NT2/D1 (cell line): ENCODE measurements around the gene UBL7.

Experiments
- YY1 ChIP-seq: IDR thresholded peaks from 2 replicates; pipeline ENCODE4 v1.6.1; 2011; ENCODE audit not compliant: insufficient read length, insufficient read depth
- ZNF274 ChIP-seq: IDR thresholded peaks from 2 replicates; pipeline ENCODE4 v1.6.1; 2011; ENCODE audit warnings: mild to moderate bottlenecking, low read depth, low read length

- TF ChIP-seq YY1 (no peak), ZNF274 (no peak)
These were observed 60.6 kb downstream of the UBL7 start for GRCh38 chr15:74400313-74400860.
